Caco-2 (cell line): ENCODE data around the gene SGPP1. TPM values are rescaled to one million over a fixed set of nuclear protein-coding genes. Genes with fewer than 3 reads are reported as not detected.
"Not testable (repeated sequence)": the region's sequence is repeated elsewhere in the genome, so short reads cannot be mapped to it uniquely, and the experiment has no call there.

ENCODE experiments used
- BruUV-seq: library from RNA; stranded (reverse); fragments of 400-500 nt; replicated peaks from 2 replicates; lab custom pipeline; 2021; lab: Mats Ljungman, UMichigan
- CTCF ChIA-PET: fragments of 300-600 bp; sonication (Branson Sonifier 250); formaldehyde crosslinking; loops from one replicate; lab custom pipeline; 2022; ENCODE audit warnings: antibody characterized with exemption; lab: Charles Lee
- POLR2A ChIA-PET: fragments of 300-600 bp; sonication (Branson Sonifier 250); formaldehyde crosslinking; loops from one replicate; lab custom pipeline; 2022; ENCODE audit warnings: antibody characterized with exemption; lab: Charles Lee
- DNase-seq, 2 experiments: peaks; one replicate each; pipeline versions ENCODE4 v3.0.0 to v3.0.0-alpha.2; 2020 to 2022
- H3K27me3 ChIP-seq: replicated peaks from 2 replicates; pipeline ENCODE4 v1.6.0; 2011; ENCODE audit warnings: low read length; ENCODE audit not compliant: control insufficient read depth, insufficient read depth
- H3K36me3 ChIP-seq: 2 replicates; pipeline ENCODE4 v1.5.1; 2011; ENCODE audit warnings: low read length; ENCODE audit not compliant: control insufficient read depth, insufficient read depth
- H3K4me1 ChIP-seq: fragments of 250-450 bp; sonication (Bioruptor Pico); 2 replicates; pipeline ENCODE4 v1.5.1; 2020; ENCODE audit warnings: mild to moderate bottlenecking
- H3K4me3 ChIP-seq: 2 replicates; pipeline ENCODE4 v1.5.1; 2011; ENCODE audit warnings: low read depth, mild to moderate bottlenecking, control low read depth, low read length
- H3K9me3 ChIP-seq: fragments of 250-450 bp; sonication (Bioruptor Pico); 2 replicates; pipeline ENCODE4 v1.5.1; 2020; ENCODE audit warnings: mild to moderate bottlenecking, moderate library complexity
- H3K27ac Mint-ChIP-seq: one replicate; pipeline ENCODE4 v1.8.0; 2022; ENCODE audit warnings: mixed read lengths; ENCODE audit not compliant: unreplicated experiment
- H3K27me3 Mint-ChIP-seq: one replicate; pipeline ENCODE4 v1.8.0; 2022; ENCODE audit warnings: mixed read lengths; ENCODE audit not compliant: insufficient read depth, unreplicated experiment
- H3K36me3 Mint-ChIP-seq: one replicate; pipeline ENCODE4 v1.8.0; 2022; ENCODE audit warnings: mild to moderate bottlenecking, mixed read lengths; ENCODE audit not compliant: insufficient read depth, unreplicated experiment
- H3K4me1 Mint-ChIP-seq: one replicate; pipeline ENCODE4 v1.8.0; 2022; ENCODE audit warnings: low read depth, mixed read lengths; ENCODE audit not compliant: unreplicated experiment
- H3K4me3 Mint-ChIP-seq: one replicate; pipeline ENCODE4 v1.8.0; 2022; ENCODE audit warnings: mild to moderate bottlenecking, moderate library complexity, mixed read lengths; ENCODE audit not compliant: unreplicated experiment
- H3K9me3 Mint-ChIP-seq: one replicate; pipeline ENCODE4 v1.8.0; 2022; ENCODE audit warnings: mixed read lengths; ENCODE audit not compliant: unreplicated experiment
- CTCF ChIP-seq, 2 experiments: fragments of 200-600 bp in 1 of 2; IDR thresholded peaks; 1 replicate in 1 of 2; 2 replicates in 1 of 2; pipeline versions ENCODE4 v1.5.1 to v1.8.0; 2011 to 2022; ENCODE audit warnings: antibody characterized with exemption in 1 of 2, control low read depth in 1 of 2, inconsistent platforms in 1 of 2, low read depth in 1 of 2, low read length in 1 of 2, mild to moderate bottlenecking in 1 of 2, moderate library complexity in 1 of 2; ENCODE audit not compliant: insufficient read depth in 1 of 2, severe bottlenecking in 1 of 2, unreplicated experiment in 1 of 2
- intact Hi-C: fragments of 100-400 bp; cut with micrococcal nuclease; formaldehyde crosslinking; loops from one replicate; pipeline ENCODE4 v1.10.0; 2022; ENCODE audit not compliant: unreplicated experiment
- total RNA-seq: library from RNA; stranded (reverse); gene quantifications from 2 replicates; pipeline ENCODE4 v1.2.3, GENCODE V29; 2022

SGPP1 gene
- total RNA-seq, 1 experiment from 2014 or later, result 16.9 TPM

GRCh38 chr14:63752449-63753169, 24.7 kb upstream of the SGPP1 start:
- no peak overlapping the region for H3K4me3 Mint-ChIP-seq
- no peak for DNase-seq
- Histone ChIP-seq H3K4me1 (no peaks in the 10 kb centered on the region; the same call in 1 of the 2 replicates), H3K27me3 (no peaks in the 10 kb centered on the region), H3K36me3 (no peaks in the 10 kb centered on the region), H3K9me3 (no peaks in the 10 kb centered on the region), H3K4me3 (no peak overlapping the region)
- H3K27me3 Mint-ChIP-seq, result no peaks in the 10 kb centered on the region
- H3K27ac Mint-ChIP-seq, result no peak overlapping the region
- H3K4me1 Mint-ChIP-seq, result no peaks in the 10 kb centered on the region
- no peak for TF ChIP-seq CTCF (IDR thresholded peaks at IDR 0.05; ENCODE audit: insufficient read depth in 1 of 2, low read depth in 1 of 2, low read length in 1 of 2, severe bottlenecking in 1 of 2, unreplicated experiment in 1 of 2)
- no peaks in the 10 kb centered on the region for H3K36me3 Mint-ChIP-seq
- no TSS peak for BruUV-seq
- CTCF ChIA-PET, result no interaction called here
- intact Hi-C loops, result no loop called here
- POLR2A ChIA-PET, result no interaction called here
- H3K9me3 Mint-ChIP-seq, result no peaks in the 10 kb centered on the region

- H3K9me3 ChIP-seq, DNase-seq, H3K4me1 Mint-ChIP-seq, intact Hi-C loops, H3K4me1 ChIP-seq, CTCF ChIA-PET, H3K4me3 ChIP-seq, H3K36me3 Mint-ChIP-seq, H3K4me3 Mint-ChIP-seq, BruUV-seq, H3K27me3 ChIP-seq, H3K9me3 Mint-ChIP-seq, H3K27ac Mint-ChIP-seq, H3K27me3 Mint-ChIP-seq, H3K36me3 ChIP-seq: not testable (repeated sequence)
- POLR2A ChIA-PET, result interaction anchor here (0.6 kb wide), 1 partner anchor 110 kb away, joined by 5 read pairs; no protein-coding TSS in a partner anchor
Observed at GRCh38 chr14:63751076-63751475, 23.2 kb upstream of the SGPP1 start.

- peaks cover 14% of the 10 kb centered on the region for H3K4me1 Mint-ChIP-seq
Observed at GRCh38 chr14:63747846-63748245, 20.0 kb upstream of the SGPP1 start.

More at GRCh38 chr14:63747846-63748245, 20.0 kb upstream of the SGPP1 start:
- no peak overlapping the region for H3K4me3 ChIP-seq
- no peak overlapping the region for H3K4me3 Mint-ChIP-seq
- no peaks in the 10 kb centered on the region for H3K27me3 ChIP-seq
- ChIA-PET CTCF (no interaction called here), POLR2A (interaction anchor here (0.6 kb wide), 1 partner anchor 12 kb away, joined by 3 read pairs; no protein-coding TSS in a partner anchor)
- no peaks in the 10 kb centered on the region for H3K27me3 Mint-ChIP-seq
- H3K27ac Mint-ChIP-seq, result no peak overlapping the region
- TF ChIP-seq CTCF (IDR thresholded peaks at IDR 0.05; ENCODE audit: insufficient read depth in 1 of 2, low read depth in 1 of 2, low read length in 1 of 2, severe bottlenecking in 1 of 2, unreplicated experiment in 1 of 2), result no peak
- BruUV-seq, result no TSS peak
- DNase-seq, result no peak
- H3K36me3 ChIP-seq, result no peaks in the 10 kb centered on the region
- H3K36me3 Mint-ChIP-seq, result no peaks in the 10 kb centered on the region
- no peaks in the 10 kb centered on the region for H3K9me3 Mint-ChIP-seq
- H3K9me3 ChIP-seq, result no peaks in the 10 kb centered on the region
- intact Hi-C loops, result no loop called here
- peaks cover 8% of the 10 kb centered on the region; the same call in 1 of the 2 replicates for H3K4me1 ChIP-seq
